Measurements from ENCODE around the gene FBXW12.

DNA sequence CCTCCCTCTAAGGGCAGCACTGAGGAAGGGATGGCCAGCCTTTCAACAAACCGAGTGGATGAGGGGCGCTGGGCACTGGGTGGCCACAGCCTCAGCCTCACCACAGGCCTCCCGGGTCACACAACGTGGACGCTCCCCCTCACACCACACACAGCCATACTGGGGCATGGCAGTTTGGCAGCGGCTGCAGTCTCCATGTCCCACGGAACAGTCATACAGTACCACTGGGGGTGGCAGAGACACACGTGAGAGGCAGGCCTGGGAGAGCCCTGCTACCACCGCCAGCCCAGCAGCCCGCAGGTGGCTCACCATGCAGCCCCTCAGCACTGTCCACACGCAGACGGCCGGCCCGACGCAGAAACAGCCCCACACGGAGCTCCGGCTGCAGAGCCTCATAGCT, 46.1 kb downstream of the FBXW12 start:
- no peak for TF ChIP-seq CTCF (conservative IDR thresholded peaks at IDR 0.05; ENCODE audit: low read depth, low read length)
- TF ChIP-seq EZH2 (IDR thresholded peaks at IDR 0.05; ENCODE audit: low read length, unreplicated experiment) = no peak
- TF ChIP-seq EZH2phosphoT487 (IDR thresholded peaks at IDR 0.05; ENCODE audit: borderline replicate concordance, low read length) = no peak
